HepG2 (cell line): ENCODE measurements around the gene SMARCD1.

Experiments
- CTCF ChIP-seq: sonication (generic); formaldehyde crosslinking; IDR thresholded peaks from 2 replicates; pipeline ENCODE4 v1.5.0; 2020; ENCODE audit warnings: mild to moderate bottlenecking, missing genetic modification reagents, moderate library complexity
- EHMT2 ChIP-seq: fragments of 200-600 bp; sonication (generic); IDR thresholded peaks from 2 replicates; pipeline ENCODE4 v1.7.0; 2017; ENCODE audit warnings: antibody characterized with exemption, low read depth, low read length, borderline replicate concordance
- ESRRA ChIP-seq: sonication (generic); formaldehyde crosslinking; IDR thresholded peaks from 2 replicates; pipeline ENCODE4 v1.5.1; 2020; ENCODE audit warnings: mild to moderate bottlenecking, low read depth, missing genetic modification reagents
- EZH2 ChIP-seq: conservative IDR thresholded peaks from 2 replicates; pipeline ENCODE4 v1.6.1; 2012; ENCODE audit warnings: mild to moderate bottlenecking, low read depth, low read length, moderate library complexity
- JUN ChIP-seq: sonication (generic); formaldehyde crosslinking; IDR thresholded peaks from 2 replicates; pipeline ENCODE4 v1.4.0; 2020; ENCODE audit warnings: mild to moderate bottlenecking, missing genetic modification reagents
- NBN ChIP-seq: fragments of 450-650 bp; conservative IDR thresholded peaks from 2 replicates; pipeline ENCODE4 v1.6.1; 2017
- SRSF1 ChIP-seq: fragments of 200-400 bp; formaldehyde crosslinking; optimal IDR thresholded peaks from 2 replicates; pipeline ENCODE3; 2017; ENCODE audit warnings: mild to moderate bottlenecking, low read depth, low read length, moderate library complexity
- ZSCAN29 ChIP-seq: sonication (generic); formaldehyde crosslinking; conservative IDR thresholded peaks from 2 replicates; pipeline ENCODE4 v1.4.0; 2020; ENCODE audit warnings: mild to moderate bottlenecking, missing genetic modification reagents
- TF ChIP-seq, protein P1 (sequence below): sonication (generic); formaldehyde crosslinking; conservative IDR thresholded peaks from 2 replicates; pipeline ENCODE4 v1.4.0; 2020; ENCODE audit warnings: missing genetic modification reagents
- TF ChIP-seq, protein P2 (sequence below): sonication (generic); formaldehyde crosslinking; IDR thresholded peaks from 2 replicates; pipeline ENCODE4 v1.8.1; 2023; ENCODE audit warnings: mild to moderate bottlenecking, missing genetic modification reagents
- TF ChIP-seq, protein P3 (sequence below): sonication (generic); formaldehyde crosslinking; IDR thresholded peaks from 2 replicates; pipeline ENCODE4 v1.4.0; 2020; ENCODE audit warnings: missing genetic modification reagents
- TF ChIP-seq, protein P4 (sequence below): IDR thresholded peaks from 2 replicates; pipeline ENCODE4 v1.6.1; 2012; ENCODE audit warnings: inconsistent platforms
- TF ChIP-seq, protein P5 (sequence below): sonication (generic); formaldehyde crosslinking; IDR thresholded peaks from 2 replicates; pipeline ENCODE4 v1.5.0; 2020; ENCODE audit warnings: mild to moderate bottlenecking, missing genetic modification reagents
- TF ChIP-seq, protein P6 (sequence below): sonication (generic); formaldehyde crosslinking; IDR thresholded peaks from 2 replicates; pipeline ENCODE4 v1.4.0; 2020; ENCODE audit warnings: missing genetic modification reagents

DNA sequence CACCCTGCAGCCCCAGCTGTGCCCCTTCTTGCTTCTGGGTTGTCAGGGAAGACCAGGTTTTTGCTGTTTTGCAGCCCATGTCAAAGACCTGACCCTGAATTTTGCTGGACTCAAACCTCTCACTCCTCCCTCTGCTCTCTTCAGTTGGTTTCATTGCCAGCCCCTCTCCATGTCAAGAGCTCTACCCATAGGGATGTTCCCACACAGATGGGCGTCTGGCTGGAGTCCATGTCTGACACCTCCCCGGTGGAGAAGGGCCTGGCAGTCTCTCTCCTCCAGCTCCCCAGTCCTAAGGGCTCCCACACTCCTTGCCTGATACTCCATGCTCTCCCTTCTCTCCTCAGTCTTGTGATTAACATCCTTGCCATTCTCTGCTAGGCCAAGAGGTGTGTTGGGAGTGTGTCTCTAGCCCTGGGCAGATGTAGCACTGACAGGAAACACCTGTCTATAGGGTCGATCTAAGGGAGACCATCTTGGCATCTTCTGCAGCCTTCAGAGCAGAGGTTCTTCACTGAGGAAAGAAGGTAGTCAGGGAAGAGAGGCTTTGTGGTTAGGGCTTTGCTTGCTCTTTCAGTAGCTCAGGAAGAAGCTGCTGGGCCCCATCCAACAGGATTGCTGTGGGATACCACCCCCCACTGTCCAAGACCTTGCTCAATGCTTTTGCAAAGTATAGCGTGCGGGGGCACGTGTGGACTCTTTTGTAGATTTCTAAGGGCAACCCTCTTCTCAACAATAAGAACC, 23.0 kb upstream of the SMARCD1 start:
- TF ChIP-seq SRSF1 (no peak), ZSCAN29 (CRISPR knock-in tag) (no peak), CTCF (CRISPR knock-in tag) (no peak), JUN (CRISPR knock-in tag) (no peak), ESRRA (CRISPR knock-in tag) (no peak), NBN (no peak), EZH2 (no peak), EHMT2 (no peak)
- TF ChIP-seq, protein P1, sequence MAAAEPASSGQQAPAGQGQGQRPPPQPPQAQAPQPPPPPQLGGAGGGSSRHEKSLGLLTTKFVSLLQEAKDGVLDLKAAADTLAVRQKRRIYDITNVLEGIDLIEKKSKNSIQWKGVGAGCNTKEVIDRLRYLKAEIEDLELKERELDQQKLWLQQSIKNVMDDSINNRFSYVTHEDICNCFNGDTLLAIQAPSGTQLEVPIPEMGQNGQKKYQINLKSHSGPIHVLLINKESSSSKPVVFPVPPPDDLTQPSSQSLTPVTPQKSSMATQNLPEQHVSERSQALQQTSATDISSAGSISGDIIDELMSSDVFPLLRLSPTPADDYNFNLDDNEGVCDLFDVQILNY (CRISPR knock-in tag) = no peak
- TF ChIP-seq, protein P2, sequence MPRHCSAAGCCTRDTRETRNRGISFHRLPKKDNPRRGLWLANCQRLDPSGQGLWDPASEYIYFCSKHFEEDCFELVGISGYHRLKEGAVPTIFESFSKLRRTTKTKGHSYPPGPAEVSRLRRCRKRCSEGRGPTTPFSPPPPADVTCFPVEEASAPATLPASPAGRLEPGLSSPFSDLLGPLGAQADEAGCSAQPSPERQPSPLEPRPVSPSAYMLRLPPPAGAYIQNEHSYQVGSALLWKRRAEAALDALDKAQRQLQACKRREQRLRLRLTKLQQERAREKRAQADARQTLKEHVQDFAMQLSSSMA = no peak
- TF ChIP-seq, protein P3, sequence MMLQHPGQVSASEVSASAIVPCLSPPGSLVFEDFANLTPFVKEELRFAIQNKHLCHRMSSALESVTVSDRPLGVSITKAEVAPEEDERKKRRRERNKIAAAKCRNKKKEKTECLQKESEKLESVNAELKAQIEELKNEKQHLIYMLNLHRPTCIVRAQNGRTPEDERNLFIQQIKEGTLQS (CRISPR knock-in tag) = no peak
- TF ChIP-seq, protein P4, sequence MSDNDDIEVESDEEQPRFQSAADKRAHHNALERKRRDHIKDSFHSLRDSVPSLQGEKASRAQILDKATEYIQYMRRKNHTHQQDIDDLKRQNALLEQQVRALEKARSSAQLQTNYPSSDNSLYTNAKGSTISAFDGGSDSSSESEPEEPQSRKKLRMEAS = no peak
- TF ChIP-seq, protein P5, sequence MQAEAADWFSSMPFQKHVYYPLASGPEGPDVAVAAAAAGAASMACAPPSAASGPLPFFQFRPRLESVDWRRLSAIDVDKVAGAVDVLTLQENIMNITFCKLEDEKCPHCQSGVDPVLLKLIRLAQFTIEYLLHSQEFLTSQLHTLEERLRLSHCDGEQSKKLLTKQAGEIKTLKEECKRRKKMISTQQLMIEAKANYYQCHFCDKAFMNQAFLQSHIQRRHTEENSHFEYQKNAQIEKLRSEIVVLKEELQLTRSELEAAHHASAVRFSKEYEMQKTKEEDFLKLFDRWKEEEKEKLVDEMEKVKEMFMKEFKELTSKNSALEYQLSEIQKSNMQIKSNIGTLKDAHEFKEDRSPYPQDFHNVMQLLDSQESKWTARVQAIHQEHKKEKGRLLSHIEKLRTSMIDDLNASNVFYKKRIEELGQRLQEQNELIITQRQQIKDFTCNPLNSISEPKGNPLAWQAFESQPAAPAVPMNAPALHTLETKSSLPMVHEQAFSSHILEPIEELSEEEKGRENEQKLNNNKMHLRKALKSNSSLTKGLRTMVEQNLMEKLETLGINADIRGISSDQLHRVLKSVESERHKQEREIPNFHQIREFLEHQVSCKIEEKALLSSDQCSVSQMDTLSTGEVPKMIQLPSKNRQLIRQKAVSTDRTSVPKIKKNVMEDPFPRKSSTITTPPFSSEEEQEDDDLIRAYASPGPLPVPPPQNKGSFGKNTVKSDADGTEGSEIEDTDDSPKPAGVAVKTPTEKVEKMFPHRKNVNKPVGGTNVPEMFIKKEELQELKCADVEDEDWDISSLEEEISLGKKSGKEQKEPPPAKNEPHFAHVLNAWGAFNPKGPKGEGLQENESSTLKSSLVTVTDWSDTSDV (CRISPR knock-in tag) = no peak
- TF ChIP-seq, protein P6, sequence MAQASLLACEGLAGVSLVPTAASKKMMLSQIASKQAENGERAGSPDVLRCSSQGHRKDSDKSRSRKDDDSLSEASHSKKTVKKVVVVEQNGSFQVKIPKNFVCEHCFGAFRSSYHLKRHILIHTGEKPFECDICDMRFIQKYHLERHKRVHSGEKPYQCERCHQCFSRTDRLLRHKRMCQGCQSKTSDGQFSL (CRISPR knock-in tag) = no peak
